ENCODE data around the gene CENPI. TPM values are rescaled to one million over a fixed set of nuclear protein-coding genes. Genes with fewer than 3 reads are reported as not detected.
A peak's percentile ranks its signal among the peaks of the same experiment; 100 is the strongest.

The CENPI gene
- total and polyA plus RNA-seq, 2 of the 13 experiments (the other 11 are each of a cell fraction or from before 2014, with no cell fraction given): 5.1 to 26.5 TPM

DNA sequence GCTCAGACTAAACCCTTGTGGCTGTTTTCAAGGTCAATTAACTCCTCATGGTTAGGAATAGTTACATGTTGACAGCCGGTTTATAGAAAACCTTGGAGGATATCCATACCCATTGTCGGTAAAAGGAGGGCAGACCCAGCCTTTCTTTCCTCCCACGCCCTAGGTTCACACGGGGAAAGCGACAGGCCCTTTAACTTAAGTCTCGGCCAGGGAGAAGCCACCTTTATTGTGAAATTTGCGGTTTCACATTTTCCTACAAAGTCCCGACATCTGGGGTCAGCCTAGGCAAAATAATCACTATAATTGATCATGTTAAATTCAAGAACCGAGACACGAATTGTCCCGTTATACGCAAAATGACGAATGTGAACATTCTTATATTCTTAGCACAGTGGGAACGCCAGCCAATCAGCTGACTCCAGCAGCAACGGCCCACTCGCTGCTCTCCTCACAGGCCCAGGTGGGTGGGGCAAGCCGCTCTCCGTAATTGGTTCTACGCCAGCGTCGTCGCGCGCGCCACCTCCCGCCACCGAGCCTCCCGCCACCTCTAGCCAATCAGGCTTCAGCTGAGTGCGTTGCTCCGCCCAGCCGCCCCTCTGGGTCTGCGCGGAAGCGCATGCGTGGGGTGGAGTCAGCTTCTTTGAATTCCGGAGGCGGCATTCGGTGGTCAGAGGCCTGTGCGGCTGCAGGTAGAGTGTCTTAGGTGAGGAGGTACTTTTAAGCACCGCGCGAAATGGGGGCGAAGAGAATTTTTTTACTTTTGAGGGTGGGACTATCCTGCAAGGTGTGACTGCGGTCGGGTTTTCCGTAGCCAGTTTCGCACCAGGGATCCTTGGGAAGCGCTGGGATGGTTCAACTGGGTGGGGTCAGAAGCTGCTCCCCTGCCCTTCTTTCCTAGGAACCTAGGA lies at the start of gene CENPI (continued):
- TF ChIP-seq DMAP1 (CRISPR knock-in tag; IDR thresholded peaks at IDR 0.05): no peak
- TF ChIP-seq SNAI1 (CRISPR knock-in tag; IDR thresholded peaks at IDR 0.05; ENCODE audit: borderline replicate concordance): no peak
- no peak for TF ChIP-seq BCL6 (CRISPR knock-in tag; IDR thresholded peaks at IDR 0.05)
- TF ChIP-seq POLR2A (IDR thresholded peaks at IDR 0.05; ENCODE audit: insufficient read depth in 1 of 2, low read depth in 2 of 2, low read length in 2 of 2): peak; percentile 48 to 61; a peak in 3 of 4 replicates
- no peak for TF ChIP-seq GABPA (IDR thresholded peaks at IDR 0.05; ENCODE audit: low read depth, low read length)
- no peak for TF ChIP-seq GABPA (CRISPR knock-in tag; IDR thresholded peaks at IDR 0.05; ENCODE audit: low read depth)
- no peak for TF ChIP-seq ZNF660 (CRISPR knock-in tag; IDR thresholded peaks at IDR 0.05; ENCODE audit: borderline replicate concordance, low read depth)
- TF ChIP-seq, protein P1, sequence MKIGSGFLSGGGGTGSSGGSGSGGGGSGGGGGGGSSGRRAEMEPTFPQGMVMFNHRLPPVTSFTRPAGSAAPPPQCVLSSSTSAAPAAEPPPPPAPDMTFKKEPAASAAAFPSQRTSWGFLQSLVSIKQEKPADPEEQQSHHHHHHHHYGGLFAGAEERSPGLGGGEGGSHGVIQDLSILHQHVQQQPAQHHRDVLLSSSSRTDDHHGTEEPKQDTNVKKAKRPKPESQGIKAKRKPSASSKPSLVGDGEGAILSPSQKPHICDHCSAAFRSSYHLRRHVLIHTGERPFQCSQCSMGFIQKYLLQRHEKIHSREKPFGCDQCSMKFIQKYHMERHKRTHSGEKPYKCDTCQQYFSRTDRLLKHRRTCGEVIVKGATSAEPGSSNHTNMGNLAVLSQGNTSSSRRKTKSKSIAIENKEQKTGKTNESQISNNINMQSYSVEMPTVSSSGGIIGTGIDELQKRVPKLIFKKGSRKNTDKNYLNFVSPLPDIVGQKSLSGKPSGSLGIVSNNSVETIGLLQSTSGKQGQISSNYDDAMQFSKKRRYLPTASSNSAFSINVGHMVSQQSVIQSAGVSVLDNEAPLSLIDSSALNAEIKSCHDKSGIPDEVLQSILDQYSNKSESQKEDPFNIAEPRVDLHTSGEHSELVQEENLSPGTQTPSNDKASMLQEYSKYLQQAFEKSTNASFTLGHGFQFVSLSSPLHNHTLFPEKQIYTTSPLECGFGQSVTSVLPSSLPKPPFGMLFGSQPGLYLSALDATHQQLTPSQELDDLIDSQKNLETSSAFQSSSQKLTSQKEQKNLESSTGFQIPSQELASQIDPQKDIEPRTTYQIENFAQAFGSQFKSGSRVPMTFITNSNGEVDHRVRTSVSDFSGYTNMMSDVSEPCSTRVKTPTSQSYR (CRISPR knock-in tag; IDR thresholded peaks at IDR 0.05; ENCODE audit: borderline replicate concordance): no peak
- peak in 1 of 2 experiments; percentile 45; a peak in 1 of 4 replicates for TF ChIP-seq ATF4 (CRISPR knock-in tag; IDR thresholded peaks at IDR 0.05)
- peak; percentile 16; the same call in 1 of the 2 replicates for TF ChIP-seq MAFF (IDR thresholded peaks at IDR 0.05; ENCODE audit: low read depth, low read length)
- TF ChIP-seq ZBTB34 (CRISPR knock-in tag; IDR thresholded peaks at IDR 0.05): no peak
- no peak for TF ChIP-seq ZC3H13 (CRISPR knock-in tag; IDR thresholded peaks at IDR 0.05)
- TF ChIP-seq HNRNPLL (IDR thresholded peaks at IDR 0.05; ENCODE audit: low read depth, low read length, poor library complexity, severe bottlenecking): peak; percentile 95
- 0 out of 2 replicates have a peak, but pooled peaks have one; percentile 39 for TF ChIP-seq ZNF709 (CRISPR knock-in tag; IDR thresholded peaks at IDR 0.05)
- no peak for TF ChIP-seq ZNF639 (CRISPR knock-in tag; conservative IDR thresholded peaks at IDR 0.05)
- TF ChIP-seq TAF1 (CRISPR knock-in tag; IDR thresholded peaks at IDR 0.05): peak; percentile 42; the same call in 1 of the 2 replicates
- TF ChIP-seq SATB2 (CRISPR knock-in tag; IDR thresholded peaks at IDR 0.05): no peak
- no peak for TF ChIP-seq RARG (CRISPR knock-in tag; IDR thresholded peaks at IDR 0.05; ENCODE audit: low read depth)

Measured in HepG2 (cell line).